Glomerular endothelial cell (primary cell): ENCODE data around the gene TMEM178B. TPM values are rescaled to one million over a fixed set of nuclear protein-coding genes. Genes with fewer than 3 reads are reported as not detected.
"Not testable (repeated sequence)": the region's sequence is repeated elsewhere in the genome, so short reads cannot be mapped to it uniquely, and the experiment has no call there.

Experiments
- DNase-seq: peaks from one replicate; pipeline ENCODE4 v3.0.0-alpha.2; 2011; ENCODE audit warnings: low read depth, low spot score; ENCODE audit errors: extremely low read depth
- total RNA-seq: library from RNA; depleted of rRNA; stranded (reverse); fragments of >200 nt; gene quantifications from 2 replicates; pipeline ENCODE4 v1.2.3, GENCODE V29; 2015

Gene TMEM178B
- total RNA-seq, 1 donor from 2014 or later: 1.1 TPM

- no peak for DNase-seq
Measured at GRCh38 chr7:141370650-141371049, 296.8 kb downstream of the TMEM178B start.

- no peak for DNase-seq
Measured at GRCh38 chr7:141374425-141374824, 300.6 kb downstream of the TMEM178B start.

DNA sequence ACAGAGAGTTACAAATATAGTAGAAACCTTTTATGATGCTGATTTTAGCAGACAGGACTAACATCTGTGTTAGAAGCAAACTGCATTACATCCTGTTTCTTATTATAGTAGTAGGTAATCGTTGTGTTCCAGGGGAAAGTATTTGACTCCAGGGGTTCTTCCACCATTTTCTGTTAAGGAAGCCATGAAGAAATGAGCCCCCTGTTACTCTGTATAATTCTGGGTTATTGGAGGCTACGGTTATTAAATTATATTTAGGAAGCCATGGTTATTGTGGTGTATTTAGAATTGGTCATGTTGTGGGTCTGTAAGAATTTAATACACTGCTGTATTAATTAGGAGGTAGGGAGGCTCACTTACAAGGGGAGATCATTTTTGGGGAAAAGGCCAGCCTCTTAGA is 301.6 kb downstream of the TMEM178B start:
- DNase-seq: no peak

DNA sequence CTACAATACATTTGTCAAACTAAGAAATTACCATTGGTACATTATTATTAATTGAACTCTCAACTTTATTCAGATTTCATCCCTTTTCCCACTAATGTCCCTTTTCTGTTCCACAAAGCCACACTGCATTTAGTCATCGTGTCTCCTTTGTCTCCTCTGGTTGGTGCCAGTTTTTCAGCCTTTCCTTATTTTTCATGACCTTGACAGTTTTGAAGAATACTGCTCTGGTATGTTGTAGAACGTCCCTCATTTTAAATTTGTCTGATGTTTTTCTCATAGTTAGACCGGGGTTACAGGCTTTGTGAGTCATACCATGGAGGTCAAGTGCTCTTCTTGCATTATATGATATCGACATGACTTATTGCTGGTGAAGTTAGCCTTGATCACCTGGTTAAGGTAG is 304.0 kb downstream of the TMEM178B start:
- DNase-seq: no peak

- no peak for DNase-seq
Measured at GRCh38 chr7:141378405-141378804, 304.5 kb downstream of the TMEM178B start.

DNA sequence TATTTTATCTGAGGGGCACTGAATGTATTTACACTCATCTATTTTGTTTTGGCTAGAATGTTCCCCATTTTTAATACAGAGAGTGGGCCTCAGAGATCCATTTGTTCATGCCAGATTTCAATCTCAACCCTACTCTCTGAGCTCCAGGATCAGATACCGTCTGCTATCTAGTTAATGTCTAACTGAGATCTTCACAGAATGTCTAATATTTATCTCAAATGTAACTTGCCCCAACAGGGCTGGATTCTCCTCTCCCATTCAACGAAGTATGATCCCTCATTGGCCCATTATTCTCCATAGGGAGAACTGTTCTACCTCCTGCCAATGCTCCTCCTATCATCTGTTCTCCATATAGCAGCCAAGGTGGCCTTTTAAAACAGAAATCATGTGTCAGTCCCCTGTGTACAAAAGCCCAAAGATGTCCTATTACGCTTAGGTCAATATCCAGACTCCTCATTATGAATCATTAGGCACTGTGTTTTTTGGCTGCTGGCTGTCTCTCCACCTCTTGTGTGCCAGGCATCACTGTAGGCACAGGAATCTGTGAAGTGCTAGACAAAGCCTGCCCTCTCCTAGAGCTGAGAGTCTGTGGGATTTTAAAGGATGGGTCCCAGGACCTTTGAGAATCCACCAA is 308.0 kb downstream of the TMEM178B start:
- DNase-seq: no peak

DNA sequence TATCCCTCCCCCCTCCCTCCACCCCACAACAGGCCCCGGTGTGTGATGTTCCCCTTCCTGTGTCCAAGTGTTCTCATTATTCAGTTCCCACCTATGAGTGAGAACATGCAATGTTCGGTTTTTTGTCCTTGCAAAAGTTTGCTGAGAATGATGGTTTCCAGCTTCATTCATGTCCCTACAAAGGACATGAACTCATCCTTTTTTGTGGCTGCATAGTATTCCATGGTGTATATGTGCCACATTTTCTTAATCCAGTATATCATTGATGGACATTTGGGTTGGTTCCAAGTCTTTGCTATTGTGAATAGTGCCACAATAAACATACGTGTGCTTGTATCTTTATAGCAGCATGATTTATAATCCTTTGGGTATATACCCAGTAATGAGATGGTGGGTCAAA is 309.5 kb downstream of the TMEM178B start:
- DNase-seq: not testable (repeated sequence)

GRCh38 chr7:141386881-141387280 is 313.0 kb downstream of the TMEM178B start:
- DNase-seq: no peak

DNA sequence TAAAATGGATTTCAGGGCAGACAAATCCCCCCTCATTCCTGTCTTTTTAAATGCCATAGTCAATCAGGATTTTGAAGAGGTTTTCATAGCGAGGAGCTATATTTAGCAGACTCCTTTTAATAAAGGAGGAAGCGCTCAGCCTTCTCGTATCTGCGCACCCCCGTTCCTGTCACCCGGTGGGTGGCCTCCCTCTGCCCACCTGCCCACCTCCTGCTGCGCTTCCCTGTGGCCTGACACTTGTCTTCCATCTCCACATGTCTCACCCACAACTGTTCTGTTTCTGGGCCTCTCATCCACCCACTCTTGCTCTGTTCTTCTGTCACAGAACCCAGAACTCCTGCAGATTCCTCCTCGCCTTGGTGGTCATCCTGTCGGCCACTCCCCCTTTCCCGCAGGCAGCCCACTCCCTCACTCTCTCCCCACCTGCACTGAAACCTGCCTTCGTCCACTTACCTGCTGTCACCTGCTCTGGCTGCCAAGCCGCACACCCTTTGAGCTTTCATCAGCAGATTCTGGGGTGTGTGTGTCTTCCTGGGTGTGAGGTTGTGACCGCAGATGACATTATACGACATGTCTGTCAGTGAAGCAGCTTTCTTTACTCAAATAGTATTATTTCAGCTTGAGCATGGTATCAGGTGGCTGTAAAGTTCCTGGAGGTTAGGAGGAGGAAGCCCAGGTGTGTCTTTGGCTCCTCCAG is 313.8 kb downstream of the TMEM178B start:
- DNase-seq: no peak

DNA sequence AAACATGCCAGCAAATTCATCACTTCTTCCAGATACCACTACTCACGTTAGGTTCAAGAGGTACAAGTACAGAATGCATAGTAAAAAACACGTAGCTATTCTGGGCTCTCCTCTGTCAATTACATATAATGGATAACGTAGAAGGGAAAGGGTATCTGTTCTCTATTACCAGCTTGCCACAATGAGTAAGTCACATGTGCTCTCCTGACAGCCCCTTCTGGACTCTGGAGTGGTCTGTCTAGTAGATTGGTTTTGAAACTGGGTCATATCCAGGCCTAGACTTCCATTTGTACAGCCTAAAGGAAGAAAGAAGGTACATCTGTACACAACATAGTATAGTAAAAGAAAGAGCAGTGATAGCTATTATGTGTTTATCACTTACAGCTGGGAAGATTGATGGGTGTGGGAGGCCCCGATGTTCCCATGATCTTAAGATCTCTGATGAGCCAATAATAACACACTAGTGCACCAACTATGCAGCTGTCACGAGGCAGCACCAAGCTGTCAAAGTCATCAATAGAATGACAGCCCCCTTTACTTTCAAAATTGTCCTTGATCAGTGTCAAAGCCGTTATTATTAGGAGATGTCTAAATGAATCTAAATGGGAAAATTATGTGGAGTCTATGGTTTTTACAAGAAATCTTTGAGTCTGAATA is 315.4 kb downstream of the TMEM178B start:
- no peak for DNase-seq

DNA sequence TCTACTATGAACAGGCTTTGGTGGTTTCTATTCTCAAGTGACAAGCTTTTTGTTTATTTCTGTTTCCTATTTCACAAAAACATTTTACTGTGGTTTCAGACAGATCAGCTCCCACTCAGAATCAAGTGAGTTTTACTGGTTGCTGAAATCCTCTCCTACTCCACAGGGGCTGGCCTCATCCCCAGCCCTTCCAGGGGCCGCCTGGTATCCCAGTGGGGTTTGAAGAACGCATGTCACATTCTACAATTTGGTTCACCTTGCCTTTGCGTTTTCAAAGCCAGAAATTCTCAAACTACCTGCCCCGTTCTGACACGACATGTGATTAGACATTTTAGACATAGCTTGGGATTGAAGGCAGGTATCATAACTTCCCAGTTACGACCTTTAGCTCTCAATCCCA is 316.5 kb downstream of the TMEM178B start:
- DNase-seq: no peak

- DNase-seq: no peak
Measured at GRCh38 chr7:141393056-141393455, 319.2 kb downstream of the TMEM178B start.

DNA sequence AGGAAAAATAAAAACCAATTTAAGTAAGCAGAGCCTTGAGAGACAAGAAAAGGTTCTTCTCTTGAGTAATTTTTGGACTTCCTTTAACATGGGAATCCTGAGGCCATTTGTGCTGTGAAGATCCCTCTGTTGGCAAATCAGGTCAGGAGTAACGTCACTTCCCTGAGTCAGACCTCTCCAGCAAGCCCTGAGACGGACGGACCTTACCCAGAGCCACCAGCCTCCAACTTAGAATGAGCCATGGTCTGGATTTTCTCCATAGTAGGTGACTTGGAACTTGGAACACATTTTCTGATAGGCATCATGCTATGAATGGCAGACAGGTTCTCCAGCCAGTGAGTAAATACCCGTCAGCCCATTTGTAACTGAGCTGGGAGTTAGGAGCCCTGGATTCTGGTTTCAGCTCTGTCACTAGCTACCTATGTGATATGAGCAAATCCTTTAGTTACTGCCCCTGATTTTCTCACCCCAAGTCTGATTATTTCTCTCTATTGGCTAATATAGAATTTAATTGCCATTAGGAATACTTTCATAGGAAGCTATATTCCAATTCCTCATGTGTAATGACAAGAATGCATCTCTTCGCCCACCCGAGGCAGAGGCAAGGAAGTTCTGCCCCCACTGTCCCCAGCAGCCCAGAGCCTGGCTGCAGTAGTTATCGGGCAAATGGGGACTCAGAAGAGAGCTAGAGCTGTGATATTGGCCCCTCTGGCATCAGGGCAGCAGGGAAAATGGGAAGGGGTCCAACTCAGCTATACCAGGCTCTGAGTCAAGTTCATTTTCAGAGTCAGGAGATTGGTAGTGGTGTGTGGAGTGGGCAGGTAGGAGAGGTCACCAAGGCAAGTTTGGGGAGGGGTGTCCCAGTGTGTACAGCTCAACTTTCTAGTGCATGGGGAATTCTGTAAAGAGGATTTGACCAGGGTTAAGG is 323.6 kb downstream of the TMEM178B start:
- no peak for DNase-seq

DNA sequence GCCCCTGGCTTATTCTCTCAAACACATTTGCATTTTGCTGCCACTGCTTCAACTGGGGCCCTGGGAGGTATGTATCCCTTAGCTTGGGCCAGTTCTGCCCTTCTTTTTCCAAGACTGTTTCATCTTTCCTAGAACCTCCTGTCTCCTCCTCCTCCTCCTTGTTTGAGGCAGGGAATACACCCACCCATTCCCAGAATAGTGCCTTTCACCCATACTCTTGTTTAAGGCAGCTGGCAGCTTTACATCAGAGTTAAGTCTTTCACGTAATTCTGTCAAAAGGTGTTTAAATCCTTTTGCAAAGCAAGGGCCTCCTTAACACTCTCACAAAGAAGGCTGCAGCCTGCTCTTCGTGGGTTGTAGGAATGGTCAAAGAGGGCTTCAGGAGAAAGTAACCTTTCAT is 326.5 kb downstream of the TMEM178B start:
- no peak for DNase-seq

DNA sequence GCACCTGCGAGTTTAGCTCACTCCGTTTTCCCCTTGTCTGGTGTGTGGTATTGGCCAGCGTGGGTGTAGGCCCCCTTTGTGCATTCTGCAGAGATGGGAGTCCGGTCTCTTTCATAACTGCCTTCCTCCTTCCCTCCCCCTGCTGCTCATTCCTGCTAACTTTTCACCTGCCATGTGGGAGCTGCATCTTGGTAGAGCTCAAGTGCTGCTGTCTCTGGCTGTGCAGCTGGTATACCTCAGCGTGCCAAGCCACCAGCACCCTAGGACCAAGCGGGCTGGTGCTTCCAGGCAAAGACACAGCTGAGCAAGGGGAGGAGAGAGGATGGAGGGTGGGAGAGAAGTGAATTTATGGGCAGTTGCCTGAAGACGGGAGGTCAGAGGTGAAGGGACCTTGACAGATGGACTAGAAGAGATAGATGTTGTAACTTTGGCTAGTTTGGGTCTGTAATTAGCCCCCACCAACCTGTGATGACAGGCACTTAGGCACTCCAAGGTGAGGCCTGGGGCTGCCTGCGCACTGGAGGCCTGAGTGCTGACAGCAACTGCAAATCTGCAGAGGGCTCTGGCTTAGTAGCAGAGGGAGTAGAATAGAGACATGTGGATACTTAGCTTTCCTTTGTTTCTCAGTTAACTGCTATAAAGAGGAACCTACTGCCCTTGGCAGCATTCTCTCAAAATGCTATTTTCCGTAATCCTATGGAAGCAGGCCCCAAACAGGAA is 328.6 kb downstream of the TMEM178B start:
- no peak for DNase-seq

DNA sequence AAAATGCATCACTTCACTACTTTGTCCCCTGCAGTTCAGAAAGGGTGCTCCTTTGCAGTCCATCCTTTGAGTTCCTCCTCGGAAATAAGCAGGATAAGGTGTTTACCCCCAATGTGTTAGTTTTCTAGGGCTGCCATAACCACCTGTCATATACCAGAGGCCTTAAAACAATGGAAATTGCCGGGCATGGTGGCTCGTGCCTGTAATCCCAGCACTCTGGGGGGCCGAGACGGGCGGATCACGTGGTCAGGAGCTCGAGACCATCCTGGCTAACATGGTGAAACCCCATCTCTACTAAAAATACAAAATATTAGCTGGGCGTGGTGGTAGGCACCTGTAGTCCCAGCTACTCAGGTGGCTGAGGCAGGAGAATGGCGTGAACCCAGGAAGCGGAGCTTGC is 330.0 kb downstream of the TMEM178B start:
- DNase-seq: not testable (repeated sequence)

GRCh38 chr7:141406347-141406746 is 332.5 kb downstream of the TMEM178B start:
- DNase-seq: no peak

DNA sequence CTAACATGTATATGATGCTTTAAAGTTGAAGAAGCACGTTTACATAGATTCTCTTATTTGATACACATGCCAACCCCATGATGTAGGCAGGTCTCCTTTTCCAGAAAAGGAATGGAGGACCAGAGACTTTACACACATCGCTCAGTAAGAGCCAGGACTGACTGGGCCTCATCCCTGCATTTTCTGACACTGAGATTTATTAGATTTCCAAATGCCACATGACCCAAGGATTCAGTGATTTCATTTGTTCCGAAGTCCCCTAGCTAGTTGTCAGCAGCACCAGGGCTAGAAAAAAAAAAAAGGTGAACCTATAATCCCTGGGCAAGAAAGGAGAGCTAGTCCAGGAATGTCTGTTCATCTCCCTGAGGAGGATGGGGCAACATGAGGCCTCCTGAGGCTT is 334.0 kb downstream of the TMEM178B start:
- DNase-seq: no peak

DNA sequence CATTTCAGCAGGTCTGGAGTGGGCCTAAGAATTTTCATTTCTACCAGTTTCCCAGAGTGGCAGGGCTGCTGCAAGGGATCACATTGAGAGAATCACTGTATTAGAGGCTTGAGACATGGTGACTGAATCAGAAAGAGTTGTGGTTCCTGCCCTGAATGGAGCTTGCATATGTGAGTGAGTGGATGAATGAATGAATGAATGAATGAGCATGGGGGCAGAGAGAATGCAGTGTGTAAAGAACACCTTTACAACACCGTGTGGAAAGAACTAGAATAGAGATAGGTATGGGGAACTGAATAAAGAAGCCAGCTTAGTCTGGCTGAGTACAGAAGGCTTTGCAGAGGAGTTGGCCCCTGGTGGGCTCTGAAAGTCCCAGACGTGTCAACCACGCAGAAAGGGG is 334.6 kb downstream of the TMEM178B start:
- no peak for DNase-seq

GRCh38 chr7:141409219-141409618 is 335.4 kb downstream of the TMEM178B start:
- DNase-seq: no peak
